Retinal pigment epithelial cell (primary cell): ENCODE measurements around the gene ZNF536.
"Not testable (repeated sequence)": the region's sequence is repeated elsewhere in the genome, so short reads cannot be mapped to it uniquely, and the experiment has no call there.

Experiments
- DNase-seq: peaks from one replicate; pipeline ENCODE4 v3.0.0-alpha.2; 2010; ENCODE audit warnings: low read depth
- H3K4me3 ChIP-seq: 2 replicates; pipeline ENCODE4 v1.5.1; 2011; ENCODE audit warnings: mild to moderate bottlenecking, low read length, control low read depth, moderate library complexity
- TF ChIP-seq, protein P1 (sequence below): conservative IDR thresholded peaks from 2 replicates; pipeline ENCODE4 v1.5.1; 2011; ENCODE audit warnings: low read depth, low read length, control low read depth, inconsistent platforms

ZNF536 gene

DNA sequence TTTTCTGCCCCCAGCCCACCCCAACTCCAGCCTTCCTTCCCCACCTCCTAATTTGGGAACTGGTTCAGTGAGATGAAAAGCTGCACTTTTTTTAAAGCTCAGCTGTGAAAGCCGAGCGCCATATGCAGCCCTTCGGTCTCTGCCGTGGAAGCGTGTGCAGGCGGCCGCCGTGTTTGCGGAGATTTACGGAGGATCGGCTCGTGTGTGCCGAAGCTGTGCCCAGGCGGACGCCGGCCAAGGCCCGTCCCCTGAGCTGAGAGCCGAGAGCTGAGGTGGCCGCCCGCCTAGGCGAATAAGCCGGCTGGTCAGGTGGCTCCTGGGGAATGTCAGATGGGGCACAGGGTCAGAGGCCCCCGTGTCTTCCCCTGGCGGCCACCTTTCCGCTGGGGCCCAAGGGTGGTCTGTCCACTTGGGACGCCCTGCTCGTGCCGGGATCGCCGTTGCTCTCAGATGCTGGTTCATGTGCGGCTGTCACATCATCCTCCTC is 78.7 kb downstream of the ZNF536 start:
- no peak for DNase-seq
- TF ChIP-seq, protein P1, sequence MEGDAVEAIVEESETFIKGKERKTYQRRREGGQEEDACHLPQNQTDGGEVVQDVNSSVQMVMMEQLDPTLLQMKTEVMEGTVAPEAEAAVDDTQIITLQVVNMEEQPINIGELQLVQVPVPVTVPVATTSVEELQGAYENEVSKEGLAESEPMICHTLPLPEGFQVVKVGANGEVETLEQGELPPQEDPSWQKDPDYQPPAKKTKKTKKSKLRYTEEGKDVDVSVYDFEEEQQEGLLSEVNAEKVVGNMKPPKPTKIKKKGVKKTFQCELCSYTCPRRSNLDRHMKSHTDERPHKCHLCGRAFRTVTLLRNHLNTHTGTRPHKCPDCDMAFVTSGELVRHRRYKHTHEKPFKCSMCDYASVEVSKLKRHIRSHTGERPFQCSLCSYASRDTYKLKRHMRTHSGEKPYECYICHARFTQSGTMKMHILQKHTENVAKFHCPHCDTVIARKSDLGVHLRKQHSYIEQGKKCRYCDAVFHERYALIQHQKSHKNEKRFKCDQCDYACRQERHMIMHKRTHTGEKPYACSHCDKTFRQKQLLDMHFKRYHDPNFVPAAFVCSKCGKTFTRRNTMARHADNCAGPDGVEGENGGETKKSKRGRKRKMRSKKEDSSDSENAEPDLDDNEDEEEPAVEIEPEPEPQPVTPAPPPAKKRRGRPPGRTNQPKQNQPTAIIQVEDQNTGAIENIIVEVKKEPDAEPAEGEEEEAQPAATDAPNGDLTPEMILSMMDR: no peak
- H3K4me3 ChIP-seq: peak overlapping the region; percentile 29

GRCh38 chr19:30452931-30453330 is 80.7 kb downstream of the ZNF536 start:
- TF ChIP-seq, protein P1: no peak
- DNase-seq: no peak
- no peak overlapping the region for H3K4me3 ChIP-seq

GRCh38 chr19:30453743-30454142 is 81.6 kb downstream of the ZNF536 start:
- TF ChIP-seq, protein P1: no peak
- DNase-seq: no peak
- no peak overlapping the region for H3K4me3 ChIP-seq

DNA sequence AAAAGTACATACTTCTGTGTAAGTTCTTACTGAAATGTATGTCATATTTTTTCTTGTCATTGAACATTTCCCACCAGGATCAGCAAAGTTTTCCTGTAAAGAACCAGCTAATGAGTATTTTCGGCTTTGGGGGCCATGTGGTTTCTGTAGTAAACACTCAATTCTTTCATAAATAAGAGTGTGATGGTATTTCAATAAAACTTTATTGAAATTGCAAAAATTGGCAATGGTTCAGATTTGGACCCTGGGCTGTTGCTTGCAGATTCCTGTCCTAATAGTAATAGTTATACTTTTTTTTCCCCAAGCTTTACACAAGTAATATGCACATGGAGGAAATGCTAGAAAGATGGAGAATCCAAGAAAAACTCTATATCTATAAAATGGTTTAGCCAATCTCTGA is 83.7 kb downstream of the ZNF536 start:
- TF ChIP-seq, protein P1: no peak
- no peak for DNase-seq

GRCh38 chr19:30457484-30457883 is 85.3 kb downstream of the ZNF536 start:
- H3K4me3 ChIP-seq: no peak overlapping the region
- DNase-seq: no peak
- TF ChIP-seq, protein P1: no peak

More for the DNA sequence above, 83.7 kb downstream of the ZNF536 start:
- no peak overlapping the region for H3K4me3 ChIP-seq

DNA sequence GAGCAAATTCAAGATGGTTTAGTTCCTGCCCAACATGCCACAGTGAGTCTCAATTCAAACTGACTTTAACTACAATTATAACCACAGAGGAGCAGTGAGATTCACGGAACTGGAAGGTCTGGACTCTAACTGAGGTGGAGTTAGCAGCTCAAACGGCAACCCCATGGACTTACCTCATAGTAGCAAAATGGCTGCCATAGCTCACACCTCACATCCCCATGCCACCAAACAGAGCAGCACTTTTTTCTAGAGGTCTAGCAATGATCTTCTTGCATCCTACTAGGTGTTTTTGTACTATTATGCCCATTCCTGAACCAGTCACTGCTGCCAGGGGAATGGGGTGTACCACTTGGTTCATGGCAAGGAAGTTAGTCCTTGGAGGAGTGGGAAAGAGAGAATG is 87.7 kb downstream of the ZNF536 start:
- TF ChIP-seq, protein P1: no peak
- no peak for DNase-seq
- no peak overlapping the region for H3K4me3 ChIP-seq

DNA sequence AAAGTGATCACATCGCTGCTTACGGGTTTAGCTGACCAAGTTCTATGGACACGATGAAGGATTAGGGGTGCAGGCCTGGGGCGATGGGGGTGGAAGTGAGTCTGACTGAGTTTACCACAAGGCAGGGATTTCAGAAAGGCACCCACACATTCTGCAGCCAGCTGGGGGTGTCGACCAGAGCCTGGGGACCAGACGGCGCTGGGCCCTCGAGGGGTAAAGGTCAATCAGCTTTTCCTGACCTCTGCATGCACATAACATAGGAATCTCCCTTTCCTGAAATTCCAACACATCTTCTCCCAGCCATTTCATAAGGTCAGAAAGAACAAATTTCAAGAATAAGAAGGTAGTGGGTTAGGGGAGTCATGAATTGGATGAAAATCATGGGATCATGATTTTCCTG is 92.0 kb downstream of the ZNF536 start:
- H3K4me3 ChIP-seq: no peak overlapping the region
- DNase-seq: no peak
- TF ChIP-seq, protein P1: no peak

DNA sequence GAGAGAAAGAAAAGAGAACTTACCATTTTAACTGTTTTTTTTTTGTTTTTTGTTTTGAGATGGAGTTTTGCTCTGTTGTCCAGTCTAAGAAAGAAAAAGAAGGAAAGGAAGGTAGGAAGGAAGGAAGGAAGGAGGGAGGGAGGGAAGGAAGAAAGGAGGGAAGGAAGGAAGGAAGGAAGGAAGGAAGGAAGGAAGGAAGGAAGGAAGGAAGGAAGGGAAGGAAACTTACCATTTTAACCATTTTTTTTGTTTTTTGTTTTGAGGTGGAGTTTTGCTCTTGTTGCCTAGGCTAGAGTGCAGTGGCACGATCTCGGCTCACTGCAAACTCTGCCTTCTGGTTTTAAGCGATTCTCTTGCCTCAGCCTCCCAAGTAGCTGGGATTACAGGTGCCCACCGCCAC is 94.4 kb downstream of the ZNF536 start:
- not testable (repeated sequence) for H3K4me3 ChIP-seq, DNase-seq
